SK-N-SH (cell line): ENCODE results near the gene PDF. TPM values are rescaled to one million over a fixed set of nuclear protein-coding genes. Genes with fewer than 3 reads are reported as not detected.

ENCODE experiments used
- CTCF ChIA-PET: fragments of 300-600, 350-600 bp; formaldehyde crosslinking; extraction: SDS; loops from one replicate; lab custom pipeline; 2021; lab: Yijun Ruan, JAX
- POLR2A ChIA-PET: fragments of 350-600 bp; sonication (Branson Sonifier 250); formaldehyde crosslinking; extraction: SDS; loops from one replicate; lab custom pipeline; 2020; ENCODE audit warnings: antibody characterized with exemption, inconsistent platforms; lab: Yijun Ruan, JAX
- DNase-seq: peaks from one replicate; pipeline ENCODE4 v3.0.0; 2012
- H2AFZ ChIP-seq: fragments of 200-600 bp; sonication (generic); 2 replicates; pipeline ENCODE4 v1.8.1; 2016; ENCODE audit warnings: antibody characterized with exemption, mild to moderate bottlenecking, low read depth
- H3F3A ChIP-seq: fragments of 200-600 bp; sonication (generic); replicated peaks from 2 replicates; pipeline ENCODE3; 2016; ENCODE audit warnings: antibody characterized with exemption, mild to moderate bottlenecking; ENCODE audit not compliant: insufficient read depth
- H3K27ac ChIP-seq, 2 experiments: fragments of 200-500 bp in 1 of 2; fragments of 200-600 bp in 1 of 2; sonication (Bioruptor generic) in 1 of 2; sonication (generic), shearing (Covaris generic) in 1 of 2; 2 replicates each; pipeline versions ENCODE4 v1.5.1 to v1.6.1; 2014 to 2016; ENCODE audit warnings: low read depth in 2 of 2, inconsistent platforms in 1 of 2, low read length in 1 of 2, mild to moderate bottlenecking in 1 of 2, mixed read lengths in 1 of 2
- H3K27me3 ChIP-seq: fragments of 200-600 bp; sonication (generic), shearing (Covaris generic); 2 replicates; pipeline ENCODE4 v1.6.1; 2016; ENCODE audit warnings: mixed run types; ENCODE audit not compliant: insufficient read depth
- H3K36me3 ChIP-seq, 2 experiments: fragments of 200-500 bp in 1 of 2; fragments of 200-600 bp in 1 of 2; sonication (Bioruptor generic) in 1 of 2; sonication (generic) in 1 of 2; replicated peaks in 1 of 2; 2 replicates each; pipeline versions ENCODE3 to v1.5.1; 2014 to 2016; ENCODE audit warnings: low read length in 1 of 2, mild to moderate bottlenecking in 1 of 2; ENCODE audit not compliant: insufficient read depth in 2 of 2, control insufficient read depth in 1 of 2
- H3K4me1 ChIP-seq, 2 experiments: fragments of 200-500 bp in 1 of 2; fragments of 200-600 bp in 1 of 2; sonication (Bioruptor generic) in 1 of 2; sonication (generic), shearing (Covaris generic) in 1 of 2; 2 replicates each; pipeline versions ENCODE4 v1.5.1 to v1.6.1; 2014 to 2016; ENCODE audit warnings: low read depth in 1 of 2, low read length in 1 of 2, mixed run types in 1 of 2; ENCODE audit not compliant: insufficient read depth in 2 of 2, control insufficient read depth in 1 of 2
- H3K4me2 ChIP-seq: fragments of 200-600 bp; sonication (generic), shearing (Covaris generic); 2 replicates; pipeline ENCODE4 v1.6.1; 2017; ENCODE audit warnings: mixed run types
- H3K4me3 ChIP-seq, 2 experiments: fragments of 200-500 bp in 1 of 2; fragments of 200-600 bp in 1 of 2; sonication (Bioruptor generic) in 1 of 2; sonication (generic), shearing (Covaris generic) in 1 of 2; 2 replicates each; pipeline versions ENCODE4 v1.5.1 to v1.8.1; 2014 to 2016; ENCODE audit warnings: low read depth in 2 of 2, inconsistent platforms in 1 of 2, low read length in 1 of 2, mild to moderate bottlenecking in 1 of 2, mixed read lengths in 1 of 2, moderate library complexity in 1 of 2
- H3K79me2 ChIP-seq: fragments of 200-600 bp; sonication (generic); 2 replicates; pipeline ENCODE4 v1.8.1; 2017; ENCODE audit warnings: mild to moderate bottlenecking; ENCODE audit not compliant: insufficient read depth
- H3K9ac ChIP-seq: fragments of 200-600 bp; sonication (generic); 2 replicates; pipeline ENCODE4 v1.6.1; 2017; ENCODE audit warnings: mixed run types
- H3K9me2 ChIP-seq: fragments of 200-600 bp; sonication (generic); 2 replicates; pipeline ENCODE4 v1.6.1; 2017; ENCODE audit warnings: mixed run types
- H3K9me3 ChIP-seq: fragments of 200-600 bp; sonication (generic); 2 replicates; pipeline ENCODE4 v1.6.1; 2017; ENCODE audit warnings: mixed run types, mild to moderate bottlenecking, moderate library complexity
- H4K20me1 ChIP-seq: fragments of 200-600 bp; sonication (generic); 2 replicates; pipeline ENCODE4 v1.6.1; 2017; ENCODE audit warnings: mild to moderate bottlenecking, mixed run types; ENCODE audit not compliant: insufficient read depth
- EP300 ChIP-seq, 2 experiments: IDR thresholded peaks; 2 replicates each; pipeline versions ENCODE4 v1.4.0 to v1.6.1; 2012; ENCODE audit warnings: borderline replicate concordance in 1 of 2, low read depth in 1 of 2, low read length in 1 of 2
- FOXJ3 ChIP-seq: sonication (generic); formaldehyde crosslinking; IDR thresholded peaks from 2 replicates; pipeline ENCODE4 v1.5.1; 2020; ENCODE audit warnings: mild to moderate bottlenecking, missing genetic modification reagents
- MXI1 ChIP-seq: IDR thresholded peaks from 2 replicates; pipeline ENCODE4 v1.6.1; 2012; ENCODE audit warnings: mild to moderate bottlenecking, low read depth, low read length, improper control_type of control experiment
- NFIC ChIP-seq: IDR thresholded peaks from 2 replicates; pipeline ENCODE4 v1.4.0; 2012; ENCODE audit warnings: borderline replicate concordance
- NRF1 ChIP-seq: IDR thresholded peaks from 2 replicates; pipeline ENCODE4 v1.6.1; 2012; ENCODE audit warnings: low read depth, mild to moderate bottlenecking, low read length
- POLR2AphosphoS5 ChIP-seq: IDR thresholded peaks from 2 replicates; pipeline ENCODE4 v1.6.1; 2012; ENCODE audit warnings: low read depth, low read length
- RCOR1 ChIP-seq: fragments of 150-350 bp; IDR thresholded peaks from 2 replicates; pipeline ENCODE4 v1.6.1; 2017; ENCODE audit warnings: antibody characterized with exemption, low read length
- WGBS: methylation state at CpG from one replicate; pipeline ENCODE4 v1.1.6; 2017; ENCODE audit warnings: low lambda C conversion rate; 5-methylcytosine and 5-hydroxymethylcytosine counted together
- polyA plus RNA-seq, 3 experiments: library from polyadenylated mRNA; depleted of rRNA; stranded (reverse); fragments of >200 nt; gene quantifications; 2 replicates each; pipeline ENCODE4 v1.2.3, GENCODE V29; 2012
- TF ChIP-seq, protein P1 (sequence below): IDR thresholded peaks from 2 replicates; pipeline ENCODE4 v1.6.1; 2012; ENCODE audit warnings: mild to moderate bottlenecking, low read depth, low read length, moderate library complexity
- TF ChIP-seq, protein P2 (sequence below): IDR thresholded peaks from 2 replicates; pipeline ENCODE4 v1.4.0; 2012; ENCODE audit warnings: low read depth, borderline replicate concordance
- TF ChIP-seq, protein P3 (sequence below): fragments of 150-350 bp; IDR thresholded peaks from 2 replicates; pipeline ENCODE4 v1.6.1; 2016; ENCODE audit warnings: mild to moderate bottlenecking, low read depth, low read length

The PDF gene
- polyA plus RNA-seq, 1 of the 3 experiments (the other 2 are of a cell fraction), result 22.0 TPM

DNA sequence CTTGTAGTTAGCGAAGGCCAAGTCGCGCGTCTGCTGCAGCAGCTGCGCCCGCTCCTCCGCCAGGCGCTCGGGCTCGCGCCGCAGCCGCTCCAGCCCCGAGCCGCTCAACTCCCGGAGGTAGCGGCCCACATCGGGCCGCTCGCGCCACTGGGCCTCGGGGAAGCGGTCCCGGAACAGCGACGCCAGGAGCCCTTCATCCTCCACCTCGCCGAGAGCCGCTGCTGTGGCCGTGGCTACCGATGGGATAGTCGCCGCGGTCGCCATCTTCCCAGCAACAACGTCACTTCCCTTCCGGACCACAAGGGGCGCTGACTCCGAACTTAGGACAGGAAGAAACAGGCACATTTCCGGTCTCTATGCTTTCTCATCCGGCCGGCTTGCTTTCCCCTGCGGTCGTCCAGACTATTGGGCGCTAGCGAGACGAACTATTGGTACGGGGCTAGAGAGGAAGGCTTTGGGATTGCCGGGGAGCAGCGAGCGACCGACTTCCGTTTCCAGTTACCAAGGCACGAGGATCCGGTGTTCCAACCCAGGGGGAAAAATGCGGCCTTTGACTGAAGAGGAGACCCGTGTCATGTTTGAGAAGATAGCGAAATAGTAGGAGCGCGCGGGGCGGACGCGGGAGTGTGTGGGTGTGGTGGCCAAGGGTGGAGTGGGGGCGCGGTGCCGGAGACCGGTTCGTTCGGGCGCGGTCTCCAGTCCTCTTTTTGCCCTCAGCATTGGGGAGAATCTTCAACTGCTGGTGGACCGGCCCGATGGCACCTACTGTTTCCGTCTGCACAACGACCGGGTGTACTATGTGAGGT is 9.1 kb upstream of the PDF start, which contains the start of the genes COG8 and NIP7 (continued):
- TF ChIP-seq, protein P1, sequence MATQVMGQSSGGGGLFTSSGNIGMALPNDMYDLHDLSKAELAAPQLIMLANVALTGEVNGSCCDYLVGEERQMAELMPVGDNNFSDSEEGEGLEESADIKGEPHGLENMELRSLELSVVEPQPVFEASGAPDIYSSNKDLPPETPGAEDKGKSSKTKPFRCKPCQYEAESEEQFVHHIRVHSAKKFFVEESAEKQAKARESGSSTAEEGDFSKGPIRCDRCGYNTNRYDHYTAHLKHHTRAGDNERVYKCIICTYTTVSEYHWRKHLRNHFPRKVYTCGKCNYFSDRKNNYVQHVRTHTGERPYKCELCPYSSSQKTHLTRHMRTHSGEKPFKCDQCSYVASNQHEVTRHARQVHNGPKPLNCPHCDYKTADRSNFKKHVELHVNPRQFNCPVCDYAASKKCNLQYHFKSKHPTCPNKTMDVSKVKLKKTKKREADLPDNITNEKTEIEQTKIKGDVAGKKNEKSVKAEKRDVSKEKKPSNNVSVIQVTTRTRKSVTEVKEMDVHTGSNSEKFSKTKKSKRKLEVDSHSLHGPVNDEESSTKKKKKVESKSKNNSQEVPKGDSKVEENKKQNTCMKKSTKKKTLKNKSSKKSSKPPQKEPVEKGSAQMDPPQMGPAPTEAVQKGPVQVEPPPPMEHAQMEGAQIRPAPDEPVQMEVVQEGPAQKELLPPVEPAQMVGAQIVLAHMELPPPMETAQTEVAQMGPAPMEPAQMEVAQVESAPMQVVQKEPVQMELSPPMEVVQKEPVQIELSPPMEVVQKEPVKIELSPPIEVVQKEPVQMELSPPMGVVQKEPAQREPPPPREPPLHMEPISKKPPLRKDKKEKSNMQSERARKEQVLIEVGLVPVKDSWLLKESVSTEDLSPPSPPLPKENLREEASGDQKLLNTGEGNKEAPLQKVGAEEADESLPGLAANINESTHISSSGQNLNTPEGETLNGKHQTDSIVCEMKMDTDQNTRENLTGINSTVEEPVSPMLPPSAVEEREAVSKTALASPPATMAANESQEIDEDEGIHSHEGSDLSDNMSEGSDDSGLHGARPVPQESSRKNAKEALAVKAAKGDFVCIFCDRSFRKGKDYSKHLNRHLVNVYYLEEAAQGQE, result 0 out of 2 replicates have a peak, but pooled peaks have one; percentile 35
- no peak for TF ChIP-seq RCOR1
- TF ChIP-seq POLR2AphosphoS5, result peak; percentile 92

DNA sequence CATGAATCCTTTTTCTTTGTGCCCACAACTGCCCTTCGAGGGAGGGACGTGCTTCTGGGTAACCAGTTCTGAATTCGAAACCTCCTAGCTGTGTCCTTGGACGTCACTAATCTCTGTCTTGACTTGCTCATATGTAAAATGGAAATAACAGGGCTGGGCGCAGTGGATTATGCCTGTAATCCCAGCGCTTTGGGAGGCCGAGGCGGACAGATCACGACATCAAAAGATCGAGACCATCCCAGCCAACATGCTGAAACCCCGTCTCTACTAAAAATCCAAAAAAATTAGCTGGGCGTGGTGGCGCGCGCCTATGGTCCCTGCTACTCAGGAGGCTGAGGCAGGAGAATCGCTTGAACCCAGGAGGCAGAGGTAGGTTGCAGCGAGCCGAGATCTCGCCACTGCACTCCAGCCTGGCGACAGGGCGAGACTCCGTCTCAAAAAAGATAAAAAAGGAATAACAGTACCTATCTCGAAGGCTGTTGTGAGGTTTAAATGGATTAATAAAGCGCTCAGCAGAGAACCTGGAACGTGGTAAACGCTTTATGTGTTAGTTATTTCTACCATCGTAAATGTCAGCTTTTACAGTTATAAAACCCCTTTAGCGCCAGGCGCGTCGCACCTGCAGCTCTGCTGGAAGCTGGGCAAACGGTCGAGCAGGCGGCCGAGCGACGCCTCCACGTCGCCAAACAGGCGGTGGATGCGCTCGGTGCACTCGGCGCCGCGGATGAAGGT is 8.3 kb upstream of the PDF start:
- Histone ChIP-seq H3K27ac (peak overlapping the region; percentile 85 to 86), H3K27me3 (no peaks in the 10 kb centered on the region), H3K9me3 (no peaks in the 10 kb centered on the region), H3F3A (peaks cover 7% of the 10 kb centered on the region), H3K4me3 (peak overlapping the region; percentile 76 to 99), H3K4me1 (peaks cover 15 to 20% of the 10 kb centered on the region in 2 experiments; a peak in 3 of 4 replicates), H3K4me2 (peak overlapping the region; percentile 84), H2AFZ (peak overlapping the region; percentile 92), H3K36me3 (peaks cover 47 to 51% of the 10 kb centered on the region in 2 experiments), H4K20me1 (no peaks in the 10 kb centered on the region), H3K79me2 (peaks cover 76% of the 10 kb centered on the region), H3K9me2 (no peaks in the 10 kb centered on the region), H3K9ac (peak overlapping the region; percentile 89)
- POLR2A ChIA-PET, result interaction anchor here (3.3 kb wide), 1 partner anchor 9 kb away, joined by 24 read pairs; the partner anchor contains the start of gene PDF
- CTCF ChIA-PET, result interaction anchor here (0.8 to 1.7 kb wide), 6 partner anchors 10 to 150 kb away, joined by 3 to 21 read pairs (median 3); partner anchors contain the start of gene PDF
- 27% methylated on average over 31 of the region's 46 CpGs for WGBS
- DNase-seq, result no peak
- no peak for TF ChIP-seq EP300 (IDR thresholded peaks at IDR 0.05; ENCODE audit: borderline replicate concordance in 1 of 2, low read depth in 1 of 2, low read length in 1 of 2)
- TF ChIP-seq, protein P2, sequence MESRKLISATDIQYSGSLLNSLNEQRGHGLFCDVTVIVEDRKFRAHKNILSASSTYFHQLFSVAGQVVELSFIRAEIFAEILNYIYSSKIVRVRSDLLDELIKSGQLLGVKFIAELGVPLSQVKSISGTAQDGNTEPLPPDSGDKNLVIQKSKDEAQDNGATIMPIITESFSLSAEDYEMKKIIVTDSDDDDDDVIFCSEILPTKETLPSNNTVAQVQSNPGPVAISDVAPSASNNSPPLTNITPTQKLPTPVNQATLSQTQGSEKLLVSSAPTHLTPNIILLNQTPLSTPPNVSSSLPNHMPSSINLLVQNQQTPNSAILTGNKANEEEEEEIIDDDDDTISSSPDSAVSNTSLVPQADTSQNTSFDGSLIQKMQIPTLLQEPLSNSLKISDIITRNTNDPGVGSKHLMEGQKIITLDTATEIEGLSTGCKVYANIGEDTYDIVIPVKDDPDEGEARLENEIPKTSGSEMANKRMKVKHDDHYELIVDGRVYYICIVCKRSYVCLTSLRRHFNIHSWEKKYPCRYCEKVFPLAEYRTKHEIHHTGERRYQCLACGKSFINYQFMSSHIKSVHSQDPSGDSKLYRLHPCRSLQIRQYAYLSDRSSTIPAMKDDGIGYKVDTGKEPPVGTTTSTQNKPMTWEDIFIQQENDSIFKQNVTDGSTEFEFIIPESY, result no peak
- TF ChIP-seq FOXJ3 (CRISPR knock-in tag), result no peak
- TF ChIP-seq NFIC, result no peak
- TF ChIP-seq, protein P3, sequence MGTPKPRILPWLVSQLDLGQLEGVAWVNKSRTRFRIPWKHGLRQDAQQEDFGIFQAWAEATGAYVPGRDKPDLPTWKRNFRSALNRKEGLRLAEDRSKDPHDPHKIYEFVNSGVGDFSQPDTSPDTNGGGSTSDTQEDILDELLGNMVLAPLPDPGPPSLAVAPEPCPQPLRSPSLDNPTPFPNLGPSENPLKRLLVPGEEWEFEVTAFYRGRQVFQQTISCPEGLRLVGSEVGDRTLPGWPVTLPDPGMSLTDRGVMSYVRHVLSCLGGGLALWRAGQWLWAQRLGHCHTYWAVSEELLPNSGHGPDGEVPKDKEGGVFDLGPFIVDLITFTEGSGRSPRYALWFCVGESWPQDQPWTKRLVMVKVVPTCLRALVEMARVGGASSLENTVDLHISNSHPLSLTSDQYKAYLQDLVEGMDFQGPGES, result no peak
- TF ChIP-seq MXI1, result no peak
- no peak for TF ChIP-seq NRF1
- TF ChIP-seq RCOR1, result no peak
